ENCODE results near the gene CCDC102A. TPM values are rescaled to one million over a fixed set of nuclear protein-coding genes. Genes with fewer than 3 reads are reported as not detected.

CCDC102A gene
- total RNA-seq, 1 donor from 2014 or later: 11.3 TPM

DNA sequence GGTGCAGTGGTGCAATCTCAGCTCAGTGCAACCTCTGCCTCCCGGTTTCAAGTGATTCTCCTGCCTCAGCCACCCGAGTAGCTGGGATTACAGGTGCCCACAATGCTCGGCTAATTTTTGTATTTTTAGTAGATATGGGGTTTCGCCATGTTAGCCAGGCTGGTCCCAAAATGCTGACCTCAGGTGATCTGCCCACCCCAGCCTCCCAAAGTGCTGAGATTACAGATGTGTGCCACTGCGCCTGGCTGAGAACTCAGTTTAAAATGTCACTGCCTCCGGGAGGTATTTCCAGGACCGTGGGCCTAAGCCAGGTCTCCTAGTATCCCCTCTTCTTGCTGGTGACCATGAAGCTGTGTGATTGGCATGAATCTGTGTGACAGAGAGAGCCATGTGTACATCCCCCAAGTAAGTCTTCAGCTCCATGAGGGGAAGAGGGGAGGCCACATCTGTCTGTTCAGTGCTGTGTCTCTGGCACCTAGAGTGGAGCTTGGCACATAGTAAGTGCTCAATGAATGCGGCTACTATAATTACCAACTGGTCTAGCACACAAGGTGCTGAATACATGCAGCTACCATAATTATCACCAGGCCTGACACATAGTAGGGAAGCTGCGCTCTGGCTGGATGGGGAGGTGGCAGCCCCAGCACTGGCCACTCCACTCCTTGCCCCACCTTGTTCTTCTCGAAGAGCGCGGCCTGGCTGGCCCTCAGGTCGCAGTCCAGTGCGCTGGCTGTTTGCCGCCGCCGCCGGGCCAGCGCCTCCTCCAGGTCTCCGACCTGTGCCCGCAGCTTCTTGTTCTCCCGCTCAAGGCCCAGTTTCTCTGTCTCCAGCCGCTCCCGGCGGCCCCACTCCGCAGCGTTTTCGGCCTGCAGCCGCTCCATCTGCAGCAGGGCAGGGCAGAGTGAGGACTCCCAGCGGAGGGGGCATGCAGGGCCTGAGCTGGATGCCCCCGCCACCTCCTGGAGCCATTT is 18.7 kb downstream of the CCDC102A start:
- no peaks in the 10 kb centered on the region for H3K36me3 ChIP-seq
- DNase-seq: no peak
- no peaks in the 10 kb centered on the region for H3K9me3 ChIP-seq
- H3K27ac ChIP-seq: no peak overlapping the region
- TF ChIP-seq CTCF (IDR thresholded peaks at IDR 0.05): no peak
- intact Hi-C loops (cut with DNase I): loop anchor here (5.0 kb wide), 1 partner anchor 40 kb away; no protein-coding TSS in a partner anchor
- ATAC-seq: no peak
- H3K27me3 ChIP-seq: no peaks in the 10 kb centered on the region
- peaks cover 23% of the 10 kb centered on the region for H3K4me1 ChIP-seq
- no peak overlapping the region for H3K4me3 ChIP-seq

DNA sequence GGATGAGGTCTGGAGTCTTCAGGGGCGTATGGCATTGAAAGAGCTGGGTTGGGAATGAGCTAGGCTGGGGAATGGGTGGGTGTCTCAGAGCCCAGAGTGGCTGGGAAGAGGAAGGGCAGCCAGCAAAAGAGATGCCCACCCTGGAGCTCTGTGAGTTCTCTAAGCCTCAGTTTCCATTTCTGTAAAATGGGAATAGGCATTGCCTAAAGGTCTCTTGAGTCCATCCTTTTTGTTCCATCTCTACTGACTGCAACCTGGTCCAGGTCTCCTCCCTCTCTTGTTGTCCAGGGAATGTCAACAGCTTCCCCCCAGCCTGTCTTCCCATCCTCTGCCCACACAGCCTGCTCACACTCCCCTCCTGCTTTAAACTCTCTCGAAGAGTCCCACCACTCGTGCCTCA is 19.6 kb downstream of the CCDC102A start:
- intact Hi-C loops (cut with DNase I): loop anchor here (5.0 kb wide), 1 partner anchor 39 kb away; no protein-coding TSS in a partner anchor
- no peak for DNase-seq
- H3K4me1 ChIP-seq: peaks cover 23% of the 10 kb centered on the region
- H3K9me3 ChIP-seq: no peaks in the 10 kb centered on the region
- no peak for TF ChIP-seq CTCF (IDR thresholded peaks at IDR 0.05)
- H3K27me3 ChIP-seq: no peaks in the 10 kb centered on the region
- H3K36me3 ChIP-seq: no peaks in the 10 kb centered on the region
- no peak overlapping the region for H3K4me3 ChIP-seq
- H3K27ac ChIP-seq: no peak overlapping the region
- ATAC-seq: no peak

DNA sequence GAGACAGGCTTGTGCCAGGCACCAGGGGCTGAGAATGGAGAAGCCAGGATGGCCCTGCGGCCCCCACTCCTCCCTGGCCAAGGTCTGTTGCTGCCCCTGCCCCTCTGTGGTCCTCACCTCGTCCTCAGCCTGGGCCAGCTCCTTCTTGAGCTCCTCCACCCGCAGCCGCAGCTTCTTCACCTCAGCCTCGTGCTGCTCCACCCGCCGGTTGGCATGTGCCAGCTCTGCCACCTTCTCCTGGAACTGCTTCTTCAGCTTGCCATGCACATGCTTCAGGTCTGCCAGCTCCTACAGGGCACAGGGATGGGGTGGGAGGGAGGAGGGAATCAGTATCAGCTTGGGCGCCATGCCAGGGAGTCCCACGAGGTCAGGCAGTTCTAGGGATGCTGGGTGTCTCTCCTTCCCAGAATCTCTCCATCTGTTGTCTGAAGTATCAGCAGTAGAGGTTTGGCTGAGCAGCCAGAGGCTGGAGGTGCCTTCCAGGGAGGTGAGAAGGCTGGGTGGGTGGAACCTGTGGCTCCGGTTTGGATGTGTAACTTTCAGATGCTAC is 20.1 kb downstream of the CCDC102A start:
- no peak overlapping the region for H3K27ac ChIP-seq
- no peaks in the 10 kb centered on the region for H3K36me3 ChIP-seq
- no peak overlapping the region for H3K4me3 ChIP-seq
- intact Hi-C loops (cut with DNase I): loop anchor here (5.0 kb wide), 1 partner anchor 39 kb away; no protein-coding TSS in a partner anchor
- no peak for DNase-seq
- ATAC-seq: no peak
- no peak for TF ChIP-seq CTCF (IDR thresholded peaks at IDR 0.05)
- no peaks in the 10 kb centered on the region for H3K9me3 ChIP-seq
- H3K4me1 ChIP-seq: peaks cover 23% of the 10 kb centered on the region
- no peaks in the 10 kb centered on the region for H3K27me3 ChIP-seq

DNA sequence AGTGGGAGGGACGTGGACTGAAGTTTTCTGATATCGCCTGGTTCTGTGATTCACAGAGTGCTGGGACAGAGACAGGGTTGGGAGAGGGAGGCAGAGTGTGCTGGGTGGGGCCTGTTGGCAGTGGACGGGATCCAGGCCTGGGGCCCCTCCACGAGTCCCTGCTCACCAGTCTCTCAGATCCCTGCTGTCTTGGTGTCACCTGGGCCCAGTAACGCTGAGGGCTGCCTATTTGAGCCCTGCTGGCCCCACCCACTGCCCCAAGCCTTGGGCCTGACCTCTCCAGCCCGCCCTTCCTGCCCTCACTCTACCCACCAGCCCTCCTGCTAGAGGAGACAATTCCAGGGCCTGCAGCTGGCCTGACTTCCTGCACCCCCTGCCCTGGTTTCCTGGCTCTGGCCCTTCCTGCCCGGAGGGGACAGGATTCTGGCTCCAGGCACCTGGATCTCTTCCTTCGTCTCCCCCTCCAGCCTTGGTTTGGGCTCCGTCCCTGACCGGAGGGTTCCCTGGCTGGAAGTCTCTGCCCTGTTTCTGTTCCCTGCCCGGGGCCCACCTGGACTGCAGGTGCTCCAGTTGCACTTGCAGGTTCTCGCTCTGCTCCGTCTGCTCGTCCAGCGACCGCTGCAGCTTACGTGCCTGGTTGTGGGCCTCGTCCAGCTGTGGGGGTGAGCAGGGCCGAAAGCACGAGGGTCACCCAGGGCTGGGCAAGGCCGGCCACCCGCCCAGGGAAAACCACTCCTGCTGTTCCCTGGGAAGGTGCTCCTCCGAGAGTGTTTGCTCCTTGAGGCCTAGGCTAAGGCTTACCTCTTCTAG is 21.4 kb downstream of the CCDC102A start:
- DNase-seq: no peak
- no peak for TF ChIP-seq CTCF (IDR thresholded peaks at IDR 0.05)
- intact Hi-C loops (cut with DNase I): loop anchor here (5.0 kb wide), 1 partner anchor 38 kb away; no protein-coding TSS in a partner anchor
- H3K27me3 ChIP-seq: no peaks in the 10 kb centered on the region
- peak; percentile 35 for ATAC-seq
- H3K36me3 ChIP-seq: no peaks in the 10 kb centered on the region
- no peak overlapping the region for H3K27ac ChIP-seq
- H3K9me3 ChIP-seq: no peaks in the 10 kb centered on the region
- peaks cover 24% of the 10 kb centered on the region for H3K4me1 ChIP-seq
- no peak overlapping the region for H3K4me3 ChIP-seq

DNA sequence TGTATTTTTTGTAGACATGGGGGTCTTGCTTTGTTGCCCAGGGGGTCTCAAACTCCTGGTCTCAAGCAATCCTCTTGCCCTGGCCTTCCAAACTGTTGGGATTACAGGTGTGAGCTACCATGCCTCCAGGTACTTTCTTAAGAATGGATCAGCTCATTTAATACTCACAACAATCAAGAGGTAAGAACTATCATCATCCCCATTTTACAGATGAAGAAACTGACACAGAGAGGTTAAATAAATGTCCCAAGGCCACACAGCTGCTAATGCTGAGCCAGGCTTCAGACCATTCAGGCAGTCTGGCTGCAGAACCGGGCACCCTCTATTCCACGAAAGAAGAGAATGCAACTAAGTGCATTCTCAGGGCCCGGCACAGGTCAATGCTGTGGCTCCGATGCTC is 22.0 kb downstream of the CCDC102A start:
- no peak for TF ChIP-seq CTCF (IDR thresholded peaks at IDR 0.05)

More for the DNA sequence above, 22.0 kb downstream of the CCDC102A start:
- ATAC-seq (no peak), DNase-seq (no peak)
- Histone ChIP-seq H3K27ac (peak overlapping the region; percentile 4), H3K9me3 (no peaks in the 10 kb centered on the region), H3K27me3 (no peaks in the 10 kb centered on the region), H3K36me3 (no peaks in the 10 kb centered on the region), H3K4me3 (no peak overlapping the region), H3K4me1 (peaks cover 19% of the 10 kb centered on the region)
- intact Hi-C loops (cut with DNase I): no loop called here

Data from upper lobe of right lung (tissue), 1 donor.